Ascending aorta (tissue), 2 donors: ENCODE results near the gene RGMA. TPM values are rescaled to one million over a fixed set of nuclear protein-coding genes. Genes with fewer than 3 reads are reported as not detected.

Source experiments
- DNase-seq, 2 donors: peaks; one replicate each; pipeline ENCODE4 v3.0.0-alpha.2; 2019; ENCODE audit warnings: low spot score in 2 of 2
- H3K27ac ChIP-seq, 2 donors: fragments of 200-600 bp; sonication (generic); one replicate each; pipeline ENCODE4 v1.5.1; 2016 to 2017; ENCODE audit warnings: mild to moderate bottlenecking in 1 of 2
- H3K27me3 ChIP-seq: fragments of 200-600 bp; sonication (generic); one replicate; pipeline ENCODE4 v1.5.1; 2017
- H3K36me3 ChIP-seq, 2 donors: fragments of 200-600 bp; sonication (generic); one replicate each; pipeline ENCODE4 v1.5.1; 2016
- H3K4me1 ChIP-seq, 2 donors: fragments of 200-600 bp; sonication (generic); one replicate each; pipeline ENCODE4 v1.5.1; 2016 to 2017; ENCODE audit warnings: mild to moderate bottlenecking in 1 of 2
- H3K4me3 ChIP-seq, 2 donors: fragments of 200-600 bp; sonication (generic); one replicate each; pipeline ENCODE4 v1.5.1; 2016 to 2017; ENCODE audit warnings: mild to moderate bottlenecking in 1 of 2
- H3K9me3 ChIP-seq, 2 donors: fragments of 200-600 bp; sonication (generic); one replicate each; pipeline ENCODE4 v1.5.1; 2016
- intact Hi-C: fragments of 100-400 bp; cut with DNase I; formaldehyde crosslinking; loops from one replicate; pipeline ENCODE4 v1.15.1; 2023
- total RNA-seq: library from RNA; depleted of rRNA; stranded (reverse); fragments of >200 nt; gene quantifications from one replicate; pipeline ENCODE4 v1.1.0, GENCODE V29; 2016
- TF ChIP-seq, protein P1 (sequence below), 3 experiments: fragments of 200-600 bp in 2 of 3; fragments of 450-650 bp in 1 of 3; sonication (generic) in 2 of 3; IDR thresholded peaks; one replicate each; pipeline ENCODE4 v1.5.1; 2016 to 2019; ENCODE audit warnings: antibody characterized with exemption in 3 of 3, mild to moderate bottlenecking in 1 of 3, moderate library complexity in 1 of 3

The RGMA gene
- total RNA-seq, 1 donor from 2014 or later: 76.7 TPM

DNA sequence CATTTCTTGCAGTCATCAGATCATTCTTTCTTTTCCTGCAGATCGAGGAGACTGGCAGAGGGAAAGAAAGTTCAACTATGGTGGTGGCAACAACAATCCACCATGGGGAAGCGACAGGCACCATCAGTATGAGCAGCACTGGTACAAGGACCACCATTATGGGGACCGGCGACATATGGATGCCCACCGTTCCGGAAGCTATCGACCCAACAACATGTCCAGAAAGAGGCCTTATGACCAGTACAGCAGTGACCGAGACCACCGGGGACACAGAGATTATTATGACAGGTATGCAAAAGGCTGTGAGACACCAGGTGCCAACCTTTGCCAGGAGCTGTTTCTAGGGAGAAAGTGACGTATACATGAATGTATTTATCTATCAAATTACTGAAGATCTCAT is 69.0 kb downstream of the RGMA start:
- Histone ChIP-seq H3K36me3 (peaks cover 60 to 85% of the 10 kb centered on the region in 2 donors), H3K4me3 (no peak overlapping the region), H3K9me3 (no peaks in the 10 kb centered on the region), H3K4me1 (peaks cover 0 to 8% of the 10 kb centered on the region in 2 donors), H3K27me3 (no peaks in the 10 kb centered on the region), H3K27ac (peak overlapping the region in 1 of 2 donors; percentile 1)
- TF ChIP-seq, protein P1, sequence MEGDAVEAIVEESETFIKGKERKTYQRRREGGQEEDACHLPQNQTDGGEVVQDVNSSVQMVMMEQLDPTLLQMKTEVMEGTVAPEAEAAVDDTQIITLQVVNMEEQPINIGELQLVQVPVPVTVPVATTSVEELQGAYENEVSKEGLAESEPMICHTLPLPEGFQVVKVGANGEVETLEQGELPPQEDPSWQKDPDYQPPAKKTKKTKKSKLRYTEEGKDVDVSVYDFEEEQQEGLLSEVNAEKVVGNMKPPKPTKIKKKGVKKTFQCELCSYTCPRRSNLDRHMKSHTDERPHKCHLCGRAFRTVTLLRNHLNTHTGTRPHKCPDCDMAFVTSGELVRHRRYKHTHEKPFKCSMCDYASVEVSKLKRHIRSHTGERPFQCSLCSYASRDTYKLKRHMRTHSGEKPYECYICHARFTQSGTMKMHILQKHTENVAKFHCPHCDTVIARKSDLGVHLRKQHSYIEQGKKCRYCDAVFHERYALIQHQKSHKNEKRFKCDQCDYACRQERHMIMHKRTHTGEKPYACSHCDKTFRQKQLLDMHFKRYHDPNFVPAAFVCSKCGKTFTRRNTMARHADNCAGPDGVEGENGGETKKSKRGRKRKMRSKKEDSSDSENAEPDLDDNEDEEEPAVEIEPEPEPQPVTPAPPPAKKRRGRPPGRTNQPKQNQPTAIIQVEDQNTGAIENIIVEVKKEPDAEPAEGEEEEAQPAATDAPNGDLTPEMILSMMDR (IDR thresholded peaks at IDR 0.05): no peak
- peak in 1 of 2 donors; percentile 50 for DNase-seq
- intact Hi-C loops: loop anchor here (10.0 kb wide), 1 partner anchor 95 kb away; no protein-coding TSS in a partner anchor

DNA sequence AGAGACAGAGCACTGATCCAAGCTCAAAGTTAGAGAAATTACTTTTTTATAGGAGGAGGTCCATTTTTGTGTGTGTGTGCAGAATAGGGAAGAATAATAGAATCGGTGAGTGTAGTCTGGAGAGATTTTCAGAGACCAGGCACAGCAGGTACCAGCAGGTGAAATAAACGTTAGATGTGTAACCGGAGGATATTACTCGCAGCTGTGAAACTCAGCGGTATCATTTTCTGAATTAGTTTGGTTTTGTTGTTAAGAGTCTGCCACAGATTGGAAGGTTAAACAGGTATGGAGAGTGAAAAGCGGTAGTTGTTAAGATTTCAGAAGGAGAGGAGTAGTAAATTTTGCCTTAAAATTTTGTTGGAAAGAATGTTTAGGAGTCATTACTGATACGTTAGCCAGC is 69.9 kb downstream of the RGMA start:
- H3K4me3 ChIP-seq: no peak overlapping the region
- peak overlapping the region; percentile 62 to 77 for H3K27ac ChIP-seq
- no peak for DNase-seq
- intact Hi-C loops: loop anchor here (10.0 kb wide), 1 partner anchor 94 kb away; no protein-coding TSS in a partner anchor
- peaks cover 62 to 85% of the 10 kb centered on the region in 2 donors for H3K36me3 ChIP-seq
- H3K27me3 ChIP-seq: no peaks in the 10 kb centered on the region
- H3K4me1 ChIP-seq: peaks cover 0 to 8% of the 10 kb centered on the region in 2 donors
- H3K9me3 ChIP-seq: no peaks in the 10 kb centered on the region
- TF ChIP-seq, protein P1 (IDR thresholded peaks at IDR 0.05): no peak

DNA sequence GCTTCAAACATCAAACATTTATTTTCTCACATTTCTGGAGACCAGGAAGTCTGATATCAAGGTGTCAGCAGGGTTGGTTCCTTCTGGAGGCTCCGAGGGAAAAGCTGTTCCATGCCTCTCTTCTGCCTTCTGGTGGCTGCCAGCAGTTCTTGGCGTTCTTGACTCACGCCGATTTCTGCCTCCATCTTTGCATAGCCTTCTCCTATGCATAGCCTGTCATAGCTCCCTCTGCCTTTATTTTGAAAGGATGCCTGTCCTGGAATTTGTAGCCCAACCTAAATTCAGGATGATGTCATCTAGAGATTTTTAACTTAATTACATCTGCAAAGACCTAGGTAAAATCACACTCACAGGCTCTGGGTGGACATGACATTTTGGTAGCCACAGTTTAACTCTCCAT is 70.4 kb downstream of the RGMA start:
- peak overlapping the region; percentile 62 to 77 for H3K27ac ChIP-seq
- peaks cover 66 to 88% of the 10 kb centered on the region in 2 donors for H3K36me3 ChIP-seq

DNA sequence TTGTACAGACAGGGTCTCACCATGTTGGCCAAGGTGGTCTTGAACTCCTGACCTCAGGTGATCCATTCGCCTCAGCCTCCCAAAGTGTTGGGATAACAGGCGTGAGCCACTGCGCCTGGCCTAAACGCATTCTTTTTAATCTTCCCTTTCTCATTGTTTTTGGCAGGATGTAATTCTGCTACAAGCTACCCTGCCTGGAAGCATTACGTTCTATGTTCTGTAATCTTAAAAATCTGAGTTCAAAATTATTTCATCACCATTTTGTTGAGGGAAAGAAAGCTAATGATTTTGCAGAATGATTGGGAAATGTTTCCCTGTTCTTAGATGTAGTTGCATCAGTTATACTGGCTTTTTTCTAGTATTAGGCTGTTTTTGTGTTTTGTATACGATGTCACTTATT is 71.5 kb downstream of the RGMA start:
- peak in 1 of 2 donors; percentile 71 for DNase-seq
- H3K4me1 ChIP-seq: peaks cover 0 to 8% of the 10 kb centered on the region in 2 donors
- H3K9me3 ChIP-seq: no peaks in the 10 kb centered on the region
- H3K27ac ChIP-seq: peak overlapping the region; percentile 62 to 77
- H3K36me3 ChIP-seq: peaks cover 73 to 88% of the 10 kb centered on the region in 2 donors
- H3K27me3 ChIP-seq: no peaks in the 10 kb centered on the region
- no peak overlapping the region for H3K4me3 ChIP-seq
- TF ChIP-seq, protein P1 (IDR thresholded peaks at IDR 0.05): no peak
- intact Hi-C loops: loop anchor here (10.0 kb wide), 1 partner anchor 93 kb away; no protein-coding TSS in a partner anchor

More for the DNA sequence above, 70.4 kb downstream of the RGMA start:
- peaks cover 0 to 8% of the 10 kb centered on the region in 2 donors for H3K4me1 ChIP-seq
- H3K9me3 ChIP-seq: no peaks in the 10 kb centered on the region
- no peak overlapping the region for H3K4me3 ChIP-seq
- intact Hi-C loops: loop anchor here (10.0 kb wide), 1 partner anchor 94 kb away; no protein-coding TSS in a partner anchor
- DNase-seq: peak in 1 of 2 donors; percentile 62
- TF ChIP-seq, protein P1 (IDR thresholded peaks at IDR 0.05): peak in 1 of 3 experiments; percentile 26
- H3K27me3 ChIP-seq: no peaks in the 10 kb centered on the region

DNA sequence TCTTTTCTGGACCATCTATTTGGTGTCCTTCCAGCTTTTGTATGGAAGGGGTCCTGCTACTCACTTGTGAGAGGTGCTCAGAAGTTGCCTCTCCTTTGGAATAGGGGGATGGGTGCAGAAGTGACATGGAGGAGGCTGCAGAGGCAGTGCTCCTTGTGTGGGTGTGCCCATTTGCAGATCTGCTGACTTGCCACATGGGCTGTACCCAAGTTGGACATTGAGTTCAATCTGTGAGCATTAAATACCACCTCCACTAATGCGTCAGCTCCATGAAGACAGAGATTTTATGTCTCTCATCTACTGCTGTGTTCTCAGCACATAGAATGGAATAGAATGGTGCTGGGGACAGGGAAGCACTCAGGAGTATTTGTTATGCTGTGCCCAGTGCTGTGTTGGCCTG is 76.2 kb downstream of the RGMA start:
- Histone ChIP-seq H3K9me3 (no peaks in the 10 kb centered on the region), H3K27ac (no peak overlapping the region), H3K27me3 (no peaks in the 10 kb centered on the region), H3K4me1 (peaks cover 0 to 3% of the 10 kb centered on the region in 2 donors), H3K36me3 (peaks cover 82 to 94% of the 10 kb centered on the region in 2 donors), H3K4me3 (no peak overlapping the region)
- TF ChIP-seq, protein P1 (IDR thresholded peaks at IDR 0.05): no peak
- DNase-seq: no peak
- intact Hi-C loops: loop anchor here (10.0 kb wide), 1 partner anchor 88 kb away; no protein-coding TSS in a partner anchor
